ENCODE data around the gene AATF. TPM values are rescaled to one million over a fixed set of nuclear protein-coding genes. Genes with fewer than 3 reads are reported as not detected.
A peak's percentile ranks its signal among the peaks of the same experiment; 100 is the strongest.

Gene AATF
- polyA plus RNA-seq, 3 donors = 24.3 to 57.9 (median 41.1) TPM

DNA sequence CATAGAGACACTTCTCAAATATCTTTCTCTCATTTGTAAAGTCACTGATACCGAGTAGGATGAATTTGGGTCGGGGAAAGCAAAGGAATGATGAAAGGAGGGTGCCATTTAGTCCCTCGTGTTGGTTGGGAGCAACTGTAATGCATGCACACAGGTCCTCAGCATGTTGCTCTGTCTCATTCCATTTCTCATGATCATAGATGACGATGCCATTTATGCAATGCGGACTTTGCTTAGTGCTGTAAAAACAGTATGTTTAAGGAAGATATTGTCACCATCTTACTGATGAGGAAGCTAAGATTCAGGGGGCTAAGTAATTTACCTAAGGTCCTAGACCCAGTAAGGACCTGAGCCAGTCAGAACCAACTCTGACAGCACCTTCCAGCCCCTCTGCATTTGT is 100.1 kb downstream of the AATF start:
- no peaks in the 10 kb centered on the region for H3K4me1 ChIP-seq (ENCODE audit: control insufficient read depth in 1 of 2, insufficient read depth in 2 of 2, low read length in 2 of 2)
- no peak overlapping the region for H3K27ac Mint-ChIP-seq

DNA sequence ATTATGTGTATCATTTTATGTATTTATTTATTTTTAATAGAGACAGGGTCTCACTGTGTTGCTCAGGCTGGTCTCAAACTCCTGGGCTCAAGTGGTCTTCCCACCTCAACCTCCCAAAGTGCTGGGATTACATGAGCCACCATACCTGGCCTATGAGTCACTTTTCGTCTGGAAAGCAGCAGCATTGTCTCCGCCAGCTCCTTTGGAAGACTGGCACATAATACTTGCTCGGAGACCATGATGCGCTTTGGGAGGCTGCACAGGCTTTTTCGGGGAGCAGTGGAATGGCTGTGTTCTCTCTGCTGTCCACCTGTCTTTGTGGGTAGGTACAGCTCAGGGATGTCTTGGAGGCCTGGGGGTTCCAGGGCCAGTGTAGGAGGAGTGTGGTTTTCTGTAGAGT is 102.2 kb downstream of the AATF start:
- DNase-seq = no peak
- H3K4me1 ChIP-seq (ENCODE audit: control insufficient read depth in 1 of 2, insufficient read depth in 2 of 2, low read length in 2 of 2) = no peaks in the 10 kb centered on the region
- H3K27me3 ChIP-seq (ENCODE audit: control insufficient read depth in 2 of 2, insufficient read depth in 2 of 2, low read length in 2 of 2) = no peaks in the 10 kb centered on the region
- H3K36me3 ChIP-seq (replicated peaks in 1 of 2; ENCODE audit: control insufficient read depth in 1 of 2, insufficient read depth in 2 of 2, low read length in 2 of 2) = peaks cover 32 to 72% of the 10 kb centered on the region in 2 donors
- Mint-ChIP-seq H3K36me3 (peaks cover 49 to 81% of the 10 kb centered on the region in 2 donors), H3K4me1 (peaks cover 3% of the 10 kb centered on the region), H3K4me3 (no peak overlapping the region), H3K27ac (peak overlapping the region in 1 of 7 donors; percentile 23), H3K9me3 (no peaks in the 10 kb centered on the region), H3K27me3 (ENCODE audit: low read depth in 3 of 3) (no peaks in the 10 kb centered on the region)
- WGBS (ENCODE audit: insufficient coverage) = 100% methylated on average over 4 of the region's 5 CpGs
- no peak overlapping the region for H2AFZ ChIP-seq (ENCODE audit: insufficient read depth, low read depth, low read length, poor library complexity, severe bottlenecking)
- no peak overlapping the region for H3K9ac ChIP-seq (ENCODE audit: insufficient read depth, low read length, poor library complexity, severe bottlenecking)
- TF ChIP-seq, protein P1, sequence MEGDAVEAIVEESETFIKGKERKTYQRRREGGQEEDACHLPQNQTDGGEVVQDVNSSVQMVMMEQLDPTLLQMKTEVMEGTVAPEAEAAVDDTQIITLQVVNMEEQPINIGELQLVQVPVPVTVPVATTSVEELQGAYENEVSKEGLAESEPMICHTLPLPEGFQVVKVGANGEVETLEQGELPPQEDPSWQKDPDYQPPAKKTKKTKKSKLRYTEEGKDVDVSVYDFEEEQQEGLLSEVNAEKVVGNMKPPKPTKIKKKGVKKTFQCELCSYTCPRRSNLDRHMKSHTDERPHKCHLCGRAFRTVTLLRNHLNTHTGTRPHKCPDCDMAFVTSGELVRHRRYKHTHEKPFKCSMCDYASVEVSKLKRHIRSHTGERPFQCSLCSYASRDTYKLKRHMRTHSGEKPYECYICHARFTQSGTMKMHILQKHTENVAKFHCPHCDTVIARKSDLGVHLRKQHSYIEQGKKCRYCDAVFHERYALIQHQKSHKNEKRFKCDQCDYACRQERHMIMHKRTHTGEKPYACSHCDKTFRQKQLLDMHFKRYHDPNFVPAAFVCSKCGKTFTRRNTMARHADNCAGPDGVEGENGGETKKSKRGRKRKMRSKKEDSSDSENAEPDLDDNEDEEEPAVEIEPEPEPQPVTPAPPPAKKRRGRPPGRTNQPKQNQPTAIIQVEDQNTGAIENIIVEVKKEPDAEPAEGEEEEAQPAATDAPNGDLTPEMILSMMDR (IDR thresholded peaks at IDR 0.05) = no peak
- no peaks in the 10 kb centered on the region for H3K79me2 ChIP-seq (ENCODE audit: insufficient read depth, low read length)
- H3K27ac ChIP-seq (ENCODE audit: low read depth in 1 of 2, low read length in 2 of 2) = no peak overlapping the region
- peaks cover 14% of the 10 kb centered on the region for H4K20me1 ChIP-seq (ENCODE audit: insufficient read depth, low read length)
- intact Hi-C loops (cut with micrococcal nuclease) = no loop called here
- H3K4me3 ChIP-seq (replicated peaks in 1 of 3; ENCODE audit: low read depth in 2 of 3, low read length in 3 of 3) = no peak overlapping the region
- H3K9me3 ChIP-seq (replicated peaks in 1 of 2; ENCODE audit: control insufficient read depth in 1 of 2, insufficient read depth in 1 of 2, low read length in 2 of 2) = no peaks in the 10 kb centered on the region
- no peak overlapping the region for H3K4me2 ChIP-seq (replicated peaks; ENCODE audit: extremely low read depth, low read length, poor library complexity, severe bottlenecking)

More for the DNA sequence above, 100.1 kb downstream of the AATF start:
- H3K4me3 Mint-ChIP-seq = no peak overlapping the region
- Histone ChIP-seq H2AFZ (ENCODE audit: insufficient read depth, low read depth, low read length, poor library complexity, severe bottlenecking) (no peak overlapping the region), H3K79me2 (ENCODE audit: insufficient read depth, low read length) (no peaks in the 10 kb centered on the region), H3K9me3 (replicated peaks in 1 of 2; ENCODE audit: control insufficient read depth in 1 of 2, insufficient read depth in 1 of 2, low read length in 2 of 2) (no peaks in the 10 kb centered on the region), H3K36me3 (replicated peaks in 1 of 2; ENCODE audit: control insufficient read depth in 1 of 2, insufficient read depth in 2 of 2, low read length in 2 of 2) (peaks cover 34 to 74% of the 10 kb centered on the region in 2 donors), H3K4me2 (replicated peaks; ENCODE audit: extremely low read depth, low read length, poor library complexity, severe bottlenecking) (no peak overlapping the region), H4K20me1 (ENCODE audit: insufficient read depth, low read length) (peaks cover 11% of the 10 kb centered on the region), H3K27me3 (ENCODE audit: control insufficient read depth in 2 of 2, insufficient read depth in 2 of 2, low read length in 2 of 2) (no peaks in the 10 kb centered on the region), H3K4me3 (replicated peaks in 1 of 3; ENCODE audit: low read depth in 2 of 3, low read length in 3 of 3) (no peak overlapping the region), H3K27ac (ENCODE audit: low read depth in 1 of 2, low read length in 2 of 2) (no peak overlapping the region), H3K9ac (ENCODE audit: insufficient read depth, low read length, poor library complexity, severe bottlenecking) (no peak overlapping the region)
- TF ChIP-seq, protein P1 (IDR thresholded peaks at IDR 0.05) = no peak
- no peak for DNase-seq
- WGBS (ENCODE audit: insufficient coverage) = 93% methylated on average over 3 of the region's 5 CpGs
- intact Hi-C loops (cut with micrococcal nuclease) = loop anchor here (5.0 kb wide), 2 partner anchors 422 to 447 kb away; partner anchors contain the start of gene MRM1 (in 2 of the 2)
- H3K4me1 Mint-ChIP-seq = peaks cover 3% of the 10 kb centered on the region
- H3K9me3 Mint-ChIP-seq = no peaks in the 10 kb centered on the region
- H3K27me3 Mint-ChIP-seq (ENCODE audit: low read depth in 3 of 3) = no peaks in the 10 kb centered on the region
- H3K36me3 Mint-ChIP-seq = peaks cover 45 to 79% of the 10 kb centered on the region in 2 donors
